Activated T-helper 1 cell treated with anti-CD3 and anti-CD28 coated beads, Interleukin-2, amount 50 U/mL, for 16 hours (primary cell): ENCODE measurements around the gene MAZ.
"Not testable (repeated sequence)": the region's sequence is repeated elsewhere in the genome, so short reads cannot be mapped to it uniquely, and the experiment has no call there.

Source experiments
- DNase-seq, 2 donors: peaks; one replicate each; pipeline ENCODE4 v3.0.0-alpha.2; 2020; ENCODE audit warnings: low read depth in 1 of 2, low spot score in 1 of 2

Gene MAZ

DNA sequence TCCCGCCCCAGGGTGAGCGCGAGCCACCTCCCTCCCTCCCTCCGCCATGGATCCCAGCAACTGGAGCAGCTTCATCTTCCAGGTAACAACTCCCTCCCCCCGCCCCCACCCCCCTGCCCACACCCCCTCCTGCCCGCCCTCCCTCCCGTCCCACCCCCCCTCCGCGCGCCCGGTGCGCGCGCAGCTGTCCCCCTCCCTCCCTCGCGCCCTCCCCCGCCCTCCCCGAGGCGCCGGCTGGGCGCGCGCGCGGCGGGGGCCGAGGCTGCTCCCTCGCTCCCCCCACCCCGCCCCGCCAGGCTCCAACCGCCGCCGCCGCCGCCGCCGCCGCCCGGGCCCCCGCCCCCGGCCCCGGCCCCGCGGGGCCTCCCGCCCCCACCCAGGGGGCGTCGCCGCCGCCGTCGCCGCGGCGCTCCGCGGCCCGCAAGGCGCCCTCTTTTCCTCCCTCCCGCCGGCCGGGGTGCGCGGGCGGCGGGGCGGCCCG is at the start of gene MAZ:
MAZ (plus strand) TSS at position 431 of the 481 bp plus-strand sequence. CDS start 173 bp downstream, outside the sequence.
- DNase-seq, result peak in 1 of 2 donors; percentile 68

- DNase-seq, result no peak
These were observed 49.7 kb upstream of the MAZ start for GRCh38 chr16:29756654-29757053.

DNA sequence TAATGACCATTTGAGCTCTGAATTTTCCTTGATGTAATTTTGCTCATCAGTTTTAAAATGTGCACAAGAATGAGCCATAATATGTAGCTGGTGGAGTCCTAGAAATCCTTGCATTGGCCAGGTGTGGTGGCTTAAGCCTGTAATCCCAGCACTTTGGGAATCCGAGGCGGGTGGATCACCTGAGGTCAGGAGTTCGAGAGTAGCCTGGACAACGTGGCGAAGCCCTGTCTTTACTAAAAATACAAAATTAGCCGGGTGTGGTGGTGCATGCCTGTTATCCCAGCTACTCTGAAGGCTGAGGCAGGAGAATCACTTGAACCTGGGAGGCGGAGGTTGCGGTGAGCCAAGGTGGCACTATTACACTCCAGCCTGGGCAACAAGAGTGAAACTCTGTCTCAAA is 49.2 kb upstream of the MAZ start:
- DNase-seq, result not testable (repeated sequence)

DNA sequence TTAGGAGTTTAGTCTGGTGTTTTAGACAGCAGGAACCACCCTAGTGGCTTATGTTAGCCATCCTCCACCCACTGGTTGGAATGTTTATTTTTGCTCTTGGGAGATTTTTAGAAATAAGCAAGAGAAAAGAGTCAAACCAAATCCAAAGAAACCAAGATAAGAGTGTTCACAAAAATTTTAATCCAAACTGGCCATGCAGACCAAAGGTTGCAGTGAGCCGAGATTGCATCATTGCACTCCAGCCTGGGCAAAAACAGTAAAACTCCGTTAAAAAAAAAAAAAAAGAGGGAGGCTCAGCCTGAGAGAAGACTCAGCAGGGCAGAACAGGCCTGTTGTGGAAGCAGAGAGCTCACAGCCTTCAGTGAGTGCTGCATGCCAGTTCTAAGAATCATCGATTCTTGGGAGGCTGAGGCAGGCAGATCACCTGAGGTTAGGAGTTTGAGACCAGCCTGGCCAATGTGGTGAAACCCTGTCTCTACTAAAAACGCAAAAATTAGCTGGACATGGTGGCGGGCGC is 48.3 kb upstream of the MAZ start:
- no peak for DNase-seq

DNA sequence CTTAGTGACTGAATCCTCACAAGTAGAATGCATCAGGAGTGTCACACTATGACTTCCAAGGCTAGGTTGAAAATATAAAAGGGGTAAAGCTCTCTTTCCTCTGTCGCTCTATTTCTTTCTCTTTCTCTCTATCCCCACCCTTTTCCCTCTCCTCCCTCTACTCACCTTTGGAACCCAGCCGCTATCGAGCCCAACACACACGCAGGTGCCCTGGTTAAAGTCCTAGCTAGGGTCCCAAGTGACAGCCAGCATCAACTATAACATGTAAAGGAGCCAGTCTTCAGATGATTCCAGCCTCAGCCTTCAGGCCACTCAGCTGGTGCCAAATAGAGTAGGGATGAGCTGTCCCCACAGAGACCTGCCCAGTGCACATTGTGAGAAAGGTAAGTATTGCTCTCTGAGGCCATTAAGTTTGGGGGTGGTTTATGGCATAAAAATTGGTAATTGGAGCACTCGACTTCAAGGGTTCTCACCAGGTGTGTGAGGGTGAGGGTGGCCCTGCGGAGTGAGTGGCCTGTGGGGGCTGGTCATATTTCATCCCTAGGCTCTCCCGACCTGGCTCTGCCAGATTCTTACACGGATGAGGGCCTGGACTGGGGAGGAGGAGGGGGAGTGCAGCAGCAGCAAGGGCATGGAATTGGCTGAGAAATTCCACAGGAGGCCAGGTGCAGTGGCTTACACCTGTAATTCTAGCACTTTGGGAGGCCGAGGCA is 45.6 kb upstream of the MAZ start:
- DNase-seq, result no peak

DNA sequence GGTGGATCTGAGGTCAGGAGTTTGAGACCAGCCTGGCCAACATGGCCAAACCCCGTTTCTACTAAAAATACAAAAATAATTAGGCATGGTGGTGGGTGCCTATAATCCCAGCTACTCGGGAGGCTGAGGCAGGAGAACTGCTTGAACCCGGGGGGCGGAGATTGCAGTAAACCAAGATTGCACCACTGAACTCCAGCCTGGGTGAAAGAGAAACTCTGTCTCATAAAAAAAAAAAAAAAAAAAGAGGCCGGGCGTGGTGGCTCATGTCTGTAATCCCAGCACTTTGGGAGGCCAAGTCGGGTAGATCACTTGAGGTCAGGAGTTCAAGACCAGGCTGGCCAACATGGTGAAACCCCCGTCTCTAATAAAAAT is 45.1 kb upstream of the MAZ start:
- not testable (repeated sequence) for DNase-seq

GRCh38 chr16:29761882-29762281 is 44.4 kb upstream of the MAZ start:
- no peak for DNase-seq

DNA sequence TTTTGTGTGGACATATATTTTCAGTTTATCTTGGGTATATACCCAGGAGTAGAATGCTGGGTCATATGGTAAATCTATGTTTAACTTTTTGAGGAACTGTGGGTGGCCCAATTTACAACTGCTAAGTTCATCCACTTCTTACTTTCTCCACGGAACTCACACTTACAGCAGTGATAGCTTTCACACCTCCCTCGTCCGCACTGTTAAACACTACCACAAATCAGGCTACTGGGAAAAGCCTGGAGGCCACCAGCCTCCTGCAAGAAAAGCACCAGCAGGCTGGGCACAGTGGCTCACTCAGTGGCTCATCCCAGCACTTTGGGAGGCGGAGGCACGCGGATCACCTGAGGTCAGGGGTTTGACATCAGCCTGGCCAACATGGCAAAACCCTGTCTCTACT is 43.0 kb upstream of the MAZ start:
- no peak for DNase-seq

DNA sequence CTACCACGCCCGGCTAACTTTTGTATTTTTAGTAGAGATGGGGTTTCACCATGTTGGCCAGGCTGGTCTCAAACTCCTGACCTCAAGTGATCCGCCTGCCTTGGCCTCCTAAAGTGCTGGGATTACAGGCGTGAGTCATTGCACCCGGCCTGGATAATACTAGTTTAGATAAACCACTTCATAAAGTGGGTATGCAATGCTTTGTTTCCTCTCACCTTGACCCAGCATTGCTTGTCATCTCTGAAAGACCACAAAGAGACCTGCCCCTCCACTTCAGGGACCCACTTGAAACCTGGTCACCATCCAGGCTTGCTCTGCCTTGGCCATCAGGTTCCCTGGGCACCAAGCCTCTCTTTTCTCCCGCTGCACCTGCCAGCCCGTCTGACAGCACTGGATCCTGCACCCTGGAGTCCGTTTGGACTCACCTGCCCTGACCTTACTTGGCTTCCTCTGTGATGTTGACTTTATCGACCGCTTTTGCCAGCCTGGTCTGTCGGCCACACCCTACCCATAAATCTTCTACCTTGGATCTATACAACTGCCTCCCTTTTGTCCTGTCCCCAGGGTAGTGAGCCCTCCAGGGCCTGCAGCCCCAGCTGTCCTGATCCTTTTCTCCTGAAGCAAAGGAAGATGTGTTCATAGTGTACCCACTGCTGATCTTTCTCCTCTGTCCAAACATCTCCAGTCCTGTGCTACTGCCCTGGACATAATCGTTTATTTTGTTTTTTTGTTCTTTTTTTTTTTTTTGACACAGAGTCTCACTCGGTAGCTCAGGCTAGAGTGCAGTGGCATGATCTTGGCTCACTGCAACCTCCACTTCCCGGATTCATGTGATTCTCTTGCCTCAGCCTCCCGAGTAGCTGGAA is 40.9 kb upstream of the MAZ start:
- no peak for DNase-seq

DNA sequence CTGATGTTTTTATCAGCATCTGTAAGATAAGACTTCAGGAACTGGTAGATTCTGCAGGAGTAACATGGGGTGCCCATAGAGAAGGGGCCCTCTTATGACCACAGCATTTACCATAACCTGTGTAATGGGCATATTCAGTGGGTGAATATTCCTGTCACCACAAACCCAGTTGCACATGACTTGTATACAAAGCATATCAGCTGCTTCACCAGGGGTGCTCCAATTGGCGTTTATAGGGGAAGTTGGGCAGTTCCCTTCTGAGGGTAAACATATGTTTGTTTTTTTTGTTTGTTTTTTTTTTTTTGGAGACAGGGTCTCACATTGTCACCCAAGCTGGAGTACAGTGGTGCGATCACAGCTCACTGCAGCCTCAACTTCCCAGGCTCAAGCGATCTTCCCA is 39.8 kb upstream of the MAZ start:
- no peak for DNase-seq

GRCh38 chr16:29767062-29767461 is 39.3 kb upstream of the MAZ start:
- no peak for DNase-seq

DNA sequence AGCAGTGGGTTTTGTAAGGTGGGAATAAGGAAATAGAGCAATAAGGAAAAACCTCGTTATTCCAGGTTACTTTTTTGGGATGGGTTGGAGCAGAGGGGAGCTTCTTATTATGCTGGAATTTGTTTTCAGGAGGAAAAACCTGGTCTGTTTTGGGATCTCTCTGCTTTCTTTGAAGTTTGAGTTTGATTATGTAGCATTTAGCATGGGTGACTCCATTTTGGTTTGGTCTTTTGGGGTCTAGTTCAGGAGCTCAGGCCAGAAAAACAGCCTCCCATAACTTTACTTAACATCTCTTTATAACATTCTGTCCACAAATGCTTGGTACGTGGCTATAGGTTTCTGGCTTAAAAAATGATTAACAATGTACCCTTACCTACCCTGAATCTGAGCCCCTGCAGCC is 36.8 kb upstream of the MAZ start:
- no peak for DNase-seq

GRCh38 chr16:29770250-29770929 is 35.9 kb upstream of the MAZ start:
- DNase-seq, result no peak

DNA sequence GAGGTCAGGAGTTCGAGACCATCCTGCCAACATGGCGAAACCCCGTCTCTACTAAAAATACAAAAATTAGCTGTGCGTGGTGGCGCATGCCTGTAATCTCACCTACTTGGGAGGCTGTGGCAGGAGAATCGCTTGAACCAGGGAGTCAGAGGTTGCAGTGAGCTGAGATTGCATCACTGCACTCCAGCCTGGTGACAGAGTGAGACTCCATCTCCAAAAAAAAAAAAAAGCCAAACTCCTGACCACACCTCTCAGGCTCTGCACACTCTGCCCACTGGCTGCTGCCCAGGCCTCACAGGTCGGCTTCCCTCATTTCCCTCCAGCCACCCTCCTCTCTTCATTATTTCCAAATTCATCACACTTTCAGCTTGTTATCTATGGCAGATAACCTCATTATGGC is 34.0 kb upstream of the MAZ start:
- DNase-seq, result not testable (repeated sequence)

DNA sequence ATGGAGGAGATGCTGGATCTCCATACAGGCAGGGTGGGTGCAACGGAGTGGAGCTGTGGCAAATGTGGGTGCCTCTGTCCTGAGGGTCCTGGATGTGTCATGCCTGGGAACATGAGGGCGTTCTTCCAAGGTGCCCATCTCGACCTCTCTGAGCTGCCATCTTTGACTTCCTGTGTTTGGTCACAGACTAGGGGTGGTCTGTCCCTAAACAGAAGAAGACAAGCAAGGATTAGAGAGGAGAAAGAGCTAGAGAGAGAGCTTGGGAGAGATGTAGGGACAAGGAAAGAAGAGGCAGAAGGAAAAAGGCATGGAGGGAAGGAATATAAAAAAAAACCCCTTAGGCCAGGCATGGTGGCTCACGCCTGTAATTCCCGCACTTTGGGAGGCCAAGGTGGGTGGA is 31.6 kb upstream of the MAZ start:
- DNase-seq, result no peak

DNA sequence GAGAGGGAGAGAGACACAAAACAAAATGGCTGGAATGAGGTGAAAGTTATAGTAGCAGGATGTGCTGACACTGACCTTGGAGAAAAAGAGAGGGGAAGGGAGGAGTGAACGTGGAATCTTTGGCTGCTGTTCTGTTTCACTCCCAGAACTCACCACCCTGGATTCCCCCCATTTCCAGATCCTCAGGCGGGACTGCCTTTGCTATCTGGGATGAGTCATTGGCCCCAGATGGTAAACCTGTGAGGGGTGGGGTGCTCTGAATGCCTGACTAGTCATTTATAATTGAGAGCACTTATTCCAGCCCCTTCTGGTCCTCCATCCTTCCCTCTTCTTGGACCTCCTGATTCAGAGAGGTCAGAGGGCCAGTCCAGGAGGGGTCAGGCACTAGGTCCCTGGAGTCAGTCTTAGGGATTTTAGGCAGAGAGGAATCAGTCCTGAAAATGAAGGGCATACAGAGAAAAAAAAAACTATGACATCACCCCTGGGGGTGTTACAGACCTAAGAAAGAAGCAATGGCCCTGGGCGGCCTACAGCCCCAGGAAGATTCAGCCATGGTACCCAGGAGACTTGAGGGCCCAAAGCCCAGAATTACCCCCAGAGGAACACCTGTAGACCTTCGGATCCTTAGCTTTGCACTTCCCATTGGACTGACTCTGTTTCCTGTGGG is 30.5 kb upstream of the MAZ start:
- DNase-seq, result no peak

GRCh38 chr16:29777576-29778350 is 28.6 kb upstream of the MAZ start, which contains the start of gene ZG16:
Gene ZG16 (plus strand): TSS chr16:29778256. CDS start chr16:29779267, 1,011 bp downstream.
- DNase-seq, result no peak

DNA sequence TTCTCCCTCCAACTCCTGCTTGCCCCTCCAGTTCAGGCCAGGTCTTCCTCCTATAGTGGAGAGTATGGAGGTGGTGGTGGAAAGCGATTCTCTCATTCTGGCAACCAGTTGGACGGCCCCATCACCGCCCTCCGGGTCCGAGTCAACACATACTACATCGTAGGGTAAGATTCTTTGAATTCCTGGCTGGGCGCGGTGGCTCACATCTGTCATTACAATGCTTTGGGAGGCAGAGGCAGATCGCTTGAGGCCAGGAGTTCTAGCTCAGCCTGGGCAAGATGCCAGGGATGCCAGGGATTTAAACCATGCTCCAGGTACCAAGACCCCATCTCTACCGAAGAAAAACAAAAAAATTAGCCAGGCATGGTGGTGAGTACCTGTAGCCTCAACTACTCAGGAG is 26.9 kb upstream of the MAZ start:
- DNase-seq, result no peak

DNA sequence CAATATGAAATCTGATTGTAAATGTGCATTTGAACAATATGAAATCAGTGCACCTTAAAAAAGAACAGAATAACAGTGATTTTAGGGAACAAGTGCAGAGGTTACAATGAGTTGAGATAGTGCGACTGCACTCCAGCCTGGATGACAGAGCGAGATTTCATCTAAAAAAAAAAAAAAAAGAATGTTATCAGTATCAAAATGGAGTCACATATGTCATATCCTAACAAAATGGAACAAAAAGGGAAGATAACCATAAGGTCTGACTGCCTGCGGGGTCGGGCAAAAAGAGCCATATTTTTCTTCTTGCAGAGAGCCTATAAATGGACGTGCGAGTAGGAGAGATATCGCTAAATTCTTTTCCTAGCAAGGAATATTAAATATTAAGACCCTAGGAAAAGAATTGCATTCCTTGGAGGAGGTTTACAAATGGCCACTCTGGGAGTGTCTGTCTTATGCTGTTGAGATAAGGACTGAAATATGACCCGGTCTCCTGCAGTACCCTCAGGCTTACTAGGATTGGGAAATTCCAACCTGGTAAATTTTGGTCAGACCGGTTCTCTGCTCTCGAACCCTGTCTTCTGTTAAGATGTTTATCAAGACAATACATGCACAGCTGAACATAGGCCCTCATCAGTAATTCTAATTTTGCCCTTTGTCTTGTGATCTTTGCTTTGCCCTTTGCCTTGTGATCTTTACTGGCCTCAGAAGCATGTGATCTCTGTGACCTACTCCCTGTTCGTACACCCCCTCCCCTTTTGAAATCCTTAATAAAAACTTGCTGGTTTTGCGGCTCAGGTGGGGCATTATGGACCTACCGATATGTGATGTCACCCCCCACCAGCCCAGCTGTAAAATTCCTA is 23.0 kb upstream of the MAZ start:
- not testable (repeated sequence) for DNase-seq
